Lower leg skin (tissue), 3 donors: ENCODE results near the gene KCNMA1.

ENCODE experiments used
- POLR2A ChIP-seq, 2 donors: fragments of 450-650 bp; IDR thresholded peaks; one replicate each; pipeline ENCODE4 v1.6.1; 2016 to 2017; ENCODE audit warnings: antibody characterized with exemption in 2 of 2, mild to moderate bottlenecking in 1 of 2, moderate library complexity in 1 of 2
- TF ChIP-seq, protein P1 (sequence below), 3 donors: fragments of 450-650 bp; IDR thresholded peaks; one replicate each; pipeline ENCODE4 v1.5.1; 2016; ENCODE audit warnings: antibody characterized with exemption in 3 of 3, mild to moderate bottlenecking in 3 of 3, moderate library complexity in 2 of 3

DNA sequence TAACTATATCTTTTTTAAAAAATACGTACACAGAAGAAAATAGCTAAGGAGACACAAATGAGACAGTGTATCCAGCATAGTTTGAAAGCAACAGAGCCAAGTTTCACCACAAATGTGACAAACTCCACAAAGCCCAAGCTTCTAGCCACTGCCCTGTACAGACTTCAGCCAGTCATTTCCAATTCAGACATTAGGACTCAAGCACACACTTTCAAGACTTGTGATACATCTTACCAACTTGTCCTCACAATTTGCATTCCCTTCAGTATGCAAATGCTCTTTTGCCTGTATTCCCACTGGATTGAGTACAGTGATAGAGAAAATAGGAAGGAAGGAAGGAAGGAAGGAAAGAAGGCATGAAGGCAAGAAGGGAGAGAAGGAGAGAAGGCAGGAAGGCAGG lies 510.4 kb downstream of the KCNMA1 start:
- TF ChIP-seq, protein P1, sequence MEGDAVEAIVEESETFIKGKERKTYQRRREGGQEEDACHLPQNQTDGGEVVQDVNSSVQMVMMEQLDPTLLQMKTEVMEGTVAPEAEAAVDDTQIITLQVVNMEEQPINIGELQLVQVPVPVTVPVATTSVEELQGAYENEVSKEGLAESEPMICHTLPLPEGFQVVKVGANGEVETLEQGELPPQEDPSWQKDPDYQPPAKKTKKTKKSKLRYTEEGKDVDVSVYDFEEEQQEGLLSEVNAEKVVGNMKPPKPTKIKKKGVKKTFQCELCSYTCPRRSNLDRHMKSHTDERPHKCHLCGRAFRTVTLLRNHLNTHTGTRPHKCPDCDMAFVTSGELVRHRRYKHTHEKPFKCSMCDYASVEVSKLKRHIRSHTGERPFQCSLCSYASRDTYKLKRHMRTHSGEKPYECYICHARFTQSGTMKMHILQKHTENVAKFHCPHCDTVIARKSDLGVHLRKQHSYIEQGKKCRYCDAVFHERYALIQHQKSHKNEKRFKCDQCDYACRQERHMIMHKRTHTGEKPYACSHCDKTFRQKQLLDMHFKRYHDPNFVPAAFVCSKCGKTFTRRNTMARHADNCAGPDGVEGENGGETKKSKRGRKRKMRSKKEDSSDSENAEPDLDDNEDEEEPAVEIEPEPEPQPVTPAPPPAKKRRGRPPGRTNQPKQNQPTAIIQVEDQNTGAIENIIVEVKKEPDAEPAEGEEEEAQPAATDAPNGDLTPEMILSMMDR (IDR thresholded peaks at IDR 0.05) = no peak
- no peak for TF ChIP-seq POLR2A (IDR thresholded peaks at IDR 0.05)
